ENCODE results near the gene SLC9A9. TPM values are rescaled to one million over a fixed set of nuclear protein-coding genes. Genes with fewer than 3 reads are reported as not detected.

SLC9A9 gene
- polyA plus RNA-seq, 10 donors, result 10.5 to 14.8 (median 12.2) TPM

GRCh38 chr3:143220741-143221140 lies 627.5 kb downstream of the SLC9A9 start:
- DNase-seq, result no peak

GRCh38 chr3:143218166-143218835 lies 630.0 kb downstream of the SLC9A9 start:
- DNase-seq, result no peak

GRCh38 chr3:143217283-143217682 lies 631.0 kb downstream of the SLC9A9 start:
- DNase-seq, result no peak

- DNase-seq, result peak in 2 of 3 donors; percentile 21 to 81
Observed at GRCh38 chr3:143216709-143217182, 631.5 kb downstream of the SLC9A9 start.

Other genes starting within 250 kb of the SLC9A9 start
- gene DIPK2A, start 123.4 kb upstream of the SLC9A9 start, polyA plus RNA-seq (ENCODE audit: insufficient read length in 10 of 10), result 10 to 100 TPM; 23.7 to 35.4 (median 30.4) TPM

Measured in muscle of back (tissue), 11 donors.